HEK293T (cell line): ENCODE measurements around the gene GRID1.

Source experiments
- CTCF ChIA-PET: fragments of 350-600 bp; formaldehyde crosslinking; extraction: SDS; loops from one replicate; lab custom pipeline; 2021; ENCODE audit warnings: antibody characterized with exemption, inconsistent platforms; lab: Yijun Ruan, JAX
- POLR2A ChIA-PET: fragments of 350-600 bp; formaldehyde crosslinking; extraction: SDS; loops from one replicate; lab custom pipeline; 2020; ENCODE audit warnings: antibody characterized with exemption, inconsistent platforms; lab: Yijun Ruan, JAX
- DNase-seq: peaks from one replicate; pipeline ENCODE4 v3.0.0; 2012; ENCODE audit warnings: mixed read lengths; ENCODE audit errors: extremely low spot score
- ARNT ChIP-seq: fragments of 450-650 bp; IDR thresholded peaks from 2 replicates; pipeline ENCODE4 v1.6.1; 2017; ENCODE audit warnings: mild to moderate bottlenecking
- BHLHE40 ChIP-seq: fragments of 450-650 bp; IDR thresholded peaks from 2 replicates; pipeline ENCODE4 v1.6.1; 2016; ENCODE audit warnings: mild to moderate bottlenecking, moderate library complexity, borderline replicate concordance
- CTBP1 ChIP-seq: fragments of 450-650 bp; IDR thresholded peaks from 2 replicates; pipeline ENCODE4 v1.6.1; 2016; ENCODE audit warnings: borderline replicate concordance
- ELF4 ChIP-seq: fragments of 450-650 bp; IDR thresholded peaks from 2 replicates; pipeline ENCODE4 v1.6.1; 2017; ENCODE audit warnings: antibody characterized with exemption
- FOXA1 ChIP-seq: fragments of 450-650 bp; IDR thresholded peaks from 2 replicates; pipeline ENCODE4 v1.6.1; 2016; ENCODE audit warnings: mild to moderate bottlenecking
- FOXK2 ChIP-seq: fragments of 450-650 bp; IDR thresholded peaks from 2 replicates; pipeline ENCODE4 v1.6.1; 2016; ENCODE audit warnings: mild to moderate bottlenecking
- FOXM1 ChIP-seq: fragments of 450-650 bp; IDR thresholded peaks from 2 replicates; pipeline ENCODE4 v1.6.1; 2017; ENCODE audit warnings: mild to moderate bottlenecking, borderline replicate concordance
- HDGF ChIP-seq: fragments of 450-650 bp; IDR thresholded peaks from 2 replicates; pipeline ENCODE4 v1.6.1; 2017; ENCODE audit warnings: antibody characterized with exemption, borderline replicate concordance
- L3MBTL2 ChIP-seq: fragments of 450-650 bp; conservative IDR thresholded peaks from 2 replicates; pipeline ENCODE4 v1.6.1; 2016; ENCODE audit warnings: mild to moderate bottlenecking
- LEF1 ChIP-seq: fragments of 450-650 bp; IDR thresholded peaks from 2 replicates; pipeline ENCODE4 v1.6.1; 2017; ENCODE audit warnings: mild to moderate bottlenecking, borderline replicate concordance
- NFRKB ChIP-seq: fragments of 450-650 bp; IDR thresholded peaks from 2 replicates; pipeline ENCODE4 v1.6.1; 2016; ENCODE audit warnings: mild to moderate bottlenecking, moderate library complexity
- PKNOX1 ChIP-seq: fragments of 450-650 bp; IDR thresholded peaks from 2 replicates; pipeline ENCODE4 v1.6.1; 2016
- SP1 ChIP-seq: fragments of 450-650 bp; IDR thresholded peaks from 2 replicates; pipeline ENCODE4 v1.6.1; 2017
- SUZ12 ChIP-seq: fragments of 450-650 bp; IDR thresholded peaks from 2 replicates; pipeline ENCODE4 v1.6.1; 2016; ENCODE audit warnings: mild to moderate bottlenecking
- TARDBP ChIP-seq: fragments of 450-650 bp; IDR thresholded peaks from 2 replicates; pipeline ENCODE4 v1.6.1; 2016
- ZNF384 ChIP-seq: fragments of 450-650 bp; IDR thresholded peaks from 2 replicates; pipeline ENCODE4 v1.6.1; 2016

GRID1 gene

GRCh38 chr10:86234541-86235270 lies 131.9 kb downstream of the GRID1 start:
- DNase-seq = no peak
- TF ChIP-seq FOXA1 (no peak), ZNF384 (no peak), SP1 (no peak), BHLHE40 (no peak), SUZ12 (no peak), NFRKB (no peak), CTBP1 (no peak), LEF1 (no peak), FOXK2 (no peak), ARNT (no peak), L3MBTL2 (no peak), ELF4 (no peak), FOXM1 (no peak), PKNOX1 (no peak), HDGF (no peak), TARDBP (no peak)
- ChIA-PET POLR2A (no interaction called here), CTCF (no interaction called here)

GRCh38 chr10:86234107-86234506 lies 132.5 kb downstream of the GRID1 start:
- CTCF ChIA-PET = no interaction called here
- POLR2A ChIA-PET = no interaction called here
- no peak for DNase-seq
- no peak for TF ChIP-seq ARNT
- no peak for TF ChIP-seq NFRKB
- TF ChIP-seq PKNOX1 = no peak
- no peak for TF ChIP-seq ZNF384
- no peak for TF ChIP-seq SP1
- no peak for TF ChIP-seq LEF1
- no peak for TF ChIP-seq TARDBP
- TF ChIP-seq FOXK2 = no peak
- TF ChIP-seq L3MBTL2 = no peak

- no peak for TF ChIP-seq FOXM1
- TF ChIP-seq L3MBTL2 = no peak
- TF ChIP-seq PKNOX1 = no peak
- TF ChIP-seq FOXK2 = no peak
- TF ChIP-seq CTBP1 = no peak
- DNase-seq = no peak
- ChIA-PET CTCF (no interaction called here), POLR2A (no interaction called here)
Observed at GRCh38 chr10:86233131-86233530, 133.5 kb downstream of the GRID1 start.

- TF ChIP-seq SUZ12 (no peak), ELF4 (no peak), SP1 (no peak), HDGF (no peak), CTBP1 (no peak), FOXK2 (no peak)
- POLR2A ChIA-PET = no interaction called here
- no peak for DNase-seq
- CTCF ChIA-PET = no interaction called here
Observed at GRCh38 chr10:86232644-86233043, 134.0 kb downstream of the GRID1 start.

GRCh38 chr10:86231796-86232560 lies 134.6 kb downstream of the GRID1 start:
- ChIA-PET POLR2A (no interaction called here), CTCF (no interaction called here)
- no peak for DNase-seq

More at GRCh38 chr10:86231796-86232560, 134.6 kb downstream of the GRID1 start:
- TF ChIP-seq BHLHE40 (no peak), PKNOX1 (no peak)
